Activated naive CD4-positive, alpha-beta T cell treated with anti-CD3 and anti-CD28 coated beads, Interleukin-2, amount 50 U/mL, for 72 hours (primary cell): ENCODE measurements around the gene SPOCD1. TPM values are rescaled to one million over a fixed set of nuclear protein-coding genes. Genes with fewer than 3 reads are reported as not detected.

Source experiments
- ATAC-seq, 2 donors: fragments of 150-1000 bp; cut with Tn5 transposase; 2 replicates each; pipeline ENCODE4 v1.10.0; 2021; ENCODE audit warnings: mild to moderate bottlenecking in 2 of 2, moderate library complexity in 2 of 2
- DNase-seq, 2 donors: peaks; one replicate each; pipeline ENCODE4 v3.0.0; 2021 to 2022; ENCODE audit warnings: low spot score in 2 of 2
- H3K27ac Mint-ChIP-seq, 2 donors: one replicate each; pipeline ENCODE4 v1.8.0; 2022; ENCODE audit warnings: mild to moderate bottlenecking in 2 of 2, mixed read lengths in 2 of 2
- H3K36me3 Mint-ChIP-seq, 2 donors: one replicate each; pipeline ENCODE4 v1.8.0; 2022; ENCODE audit warnings: mixed read lengths in 2 of 2
- H3K9me3 Mint-ChIP-seq, 2 donors: one replicate each; pipeline ENCODE4 v1.8.0; 2022; ENCODE audit warnings: mixed read lengths in 2 of 2
- total RNA-seq, 2 donors: library from RNA; stranded (reverse); gene quantifications; one replicate each; pipeline ENCODE4 v1.2.3, GENCODE V29; 2022

The SPOCD1 gene
- total RNA-seq, 2 donors from 2014 or later: 0.46 to 1.8 TPM

GRCh38 chr1:31786366-31787060 is 29.3 kb downstream of the SPOCD1 start:
- no peaks in the 10 kb centered on the region for H3K9me3 Mint-ChIP-seq
- peak in 1 of 2 donors; percentile 42 for DNase-seq
- no peak overlapping the region for H3K27ac Mint-ChIP-seq
- H3K36me3 Mint-ChIP-seq: no peaks in the 10 kb centered on the region
- no peak for ATAC-seq

DNA sequence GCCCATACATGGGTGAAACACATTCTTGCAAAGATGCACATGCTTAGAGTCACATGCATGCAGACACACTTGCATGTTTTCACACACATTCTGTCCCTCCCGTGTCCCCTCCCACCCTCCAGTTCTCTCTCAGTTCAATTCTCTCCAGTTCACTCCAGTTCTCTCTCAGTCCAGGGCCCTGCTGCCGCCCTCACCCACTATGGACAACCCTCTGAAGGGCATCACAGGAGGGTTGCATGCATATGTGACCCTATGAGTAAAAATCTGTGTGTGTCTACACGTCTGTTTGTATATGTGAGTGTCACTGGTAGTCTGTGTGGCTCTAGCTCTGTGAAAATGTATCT is 29.9 kb downstream of the SPOCD1 start:
- Mint-ChIP-seq H3K36me3 (no peaks in the 10 kb centered on the region), H3K9me3 (no peaks in the 10 kb centered on the region), H3K27ac (no peak overlapping the region)
- DNase-seq (peak in 1 of 2 donors; percentile 25), ATAC-seq (no peak)

DNA sequence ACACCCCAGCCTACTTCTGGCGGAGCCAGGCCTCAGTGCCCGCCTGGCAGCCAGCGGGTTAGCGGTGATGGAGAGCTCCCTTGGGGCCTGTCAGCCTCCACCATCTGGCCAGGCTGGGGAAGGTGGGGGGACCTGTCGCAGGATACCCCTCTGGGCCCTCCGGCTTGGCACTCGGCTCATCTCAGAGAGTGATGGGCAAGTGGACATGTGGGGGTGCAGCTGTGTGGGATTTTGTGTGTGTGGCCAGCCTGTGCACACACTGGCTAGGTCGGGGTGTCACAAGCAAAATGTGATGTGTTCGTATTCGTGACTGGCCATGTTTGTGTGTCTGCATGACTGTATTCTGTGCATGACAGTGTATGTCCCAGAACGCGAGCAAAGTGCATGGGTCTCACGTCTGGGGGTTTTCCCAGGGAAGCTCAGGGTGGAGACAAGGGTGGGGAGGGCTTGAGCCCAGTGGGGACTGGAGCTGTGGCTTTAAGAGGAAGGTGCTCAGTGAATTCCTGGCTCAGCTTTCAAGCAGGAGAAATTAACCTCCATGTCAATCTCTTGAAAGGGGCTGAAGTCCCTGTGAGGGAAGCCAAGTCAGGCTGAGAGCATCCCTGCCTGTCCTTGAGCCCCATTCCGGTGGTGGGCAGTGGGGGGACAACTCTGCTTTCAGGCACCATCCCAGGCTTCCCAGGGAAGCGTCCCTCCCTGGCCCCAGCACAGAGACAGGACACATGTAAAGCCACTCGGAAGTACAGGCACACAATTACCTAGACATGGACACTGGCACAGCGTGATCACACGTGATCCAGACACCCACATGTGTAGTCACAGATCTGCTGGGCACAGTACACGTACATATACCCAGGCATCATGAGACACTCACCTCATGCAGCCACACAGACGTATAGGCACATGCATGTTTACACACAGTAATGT is 30.5 kb downstream of the SPOCD1 start:
- Mint-ChIP-seq H3K9me3 (no peaks in the 10 kb centered on the region), H3K27ac (no peak overlapping the region), H3K36me3 (no peaks in the 10 kb centered on the region)
- peak in 1 of 2 donors; percentile 52 for DNase-seq
- ATAC-seq: no peak

DNA sequence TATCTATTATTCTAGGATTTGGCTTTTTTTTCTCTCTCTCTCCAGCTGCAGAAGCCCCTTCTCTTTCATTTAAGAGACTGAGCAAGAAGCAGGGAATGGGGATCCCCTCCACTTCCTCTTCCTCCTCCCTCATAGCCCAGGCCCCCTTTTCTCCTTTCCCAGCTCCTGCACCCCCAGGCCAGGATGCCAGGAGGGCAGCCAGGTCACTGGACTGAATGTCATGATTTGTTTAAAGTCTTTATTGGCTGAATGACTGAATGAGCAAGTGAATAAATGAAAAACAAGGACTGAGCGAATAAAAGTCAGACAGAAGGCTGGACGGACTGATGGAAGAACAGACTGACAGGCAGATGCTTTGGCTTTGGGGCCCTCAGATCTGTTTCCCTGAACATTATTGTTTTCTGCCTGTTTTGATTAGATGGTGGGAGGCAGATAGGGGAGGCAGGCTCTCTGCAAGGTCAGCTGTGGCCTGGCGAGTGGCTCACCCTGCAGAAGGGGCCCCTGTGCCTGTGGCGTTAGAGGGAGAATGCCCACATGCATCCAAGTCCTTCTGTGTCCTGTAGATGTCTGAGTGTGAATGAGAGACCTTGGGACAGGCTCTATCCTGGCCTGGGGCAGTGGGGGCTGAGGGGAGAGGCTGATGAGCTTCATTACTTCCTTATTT is 31.3 kb downstream of the SPOCD1 start:
- no peaks in the 10 kb centered on the region for H3K36me3 Mint-ChIP-seq
- no peak for ATAC-seq
- peak overlapping the region in 1 of 2 donors; percentile 19 for H3K27ac Mint-ChIP-seq
- H3K9me3 Mint-ChIP-seq: no peaks in the 10 kb centered on the region
- peak in 1 of 2 donors; percentile 18 for DNase-seq

- DNase-seq (peak in 1 of 2 donors; percentile 39), ATAC-seq (no peak)
- Mint-ChIP-seq H3K9me3 (no peaks in the 10 kb centered on the region), H3K27ac (no peak overlapping the region), H3K36me3 (no peaks in the 10 kb centered on the region)
Measured at GRCh38 chr1:31783846-31784245, 32.0 kb downstream of the SPOCD1 start.

DNA sequence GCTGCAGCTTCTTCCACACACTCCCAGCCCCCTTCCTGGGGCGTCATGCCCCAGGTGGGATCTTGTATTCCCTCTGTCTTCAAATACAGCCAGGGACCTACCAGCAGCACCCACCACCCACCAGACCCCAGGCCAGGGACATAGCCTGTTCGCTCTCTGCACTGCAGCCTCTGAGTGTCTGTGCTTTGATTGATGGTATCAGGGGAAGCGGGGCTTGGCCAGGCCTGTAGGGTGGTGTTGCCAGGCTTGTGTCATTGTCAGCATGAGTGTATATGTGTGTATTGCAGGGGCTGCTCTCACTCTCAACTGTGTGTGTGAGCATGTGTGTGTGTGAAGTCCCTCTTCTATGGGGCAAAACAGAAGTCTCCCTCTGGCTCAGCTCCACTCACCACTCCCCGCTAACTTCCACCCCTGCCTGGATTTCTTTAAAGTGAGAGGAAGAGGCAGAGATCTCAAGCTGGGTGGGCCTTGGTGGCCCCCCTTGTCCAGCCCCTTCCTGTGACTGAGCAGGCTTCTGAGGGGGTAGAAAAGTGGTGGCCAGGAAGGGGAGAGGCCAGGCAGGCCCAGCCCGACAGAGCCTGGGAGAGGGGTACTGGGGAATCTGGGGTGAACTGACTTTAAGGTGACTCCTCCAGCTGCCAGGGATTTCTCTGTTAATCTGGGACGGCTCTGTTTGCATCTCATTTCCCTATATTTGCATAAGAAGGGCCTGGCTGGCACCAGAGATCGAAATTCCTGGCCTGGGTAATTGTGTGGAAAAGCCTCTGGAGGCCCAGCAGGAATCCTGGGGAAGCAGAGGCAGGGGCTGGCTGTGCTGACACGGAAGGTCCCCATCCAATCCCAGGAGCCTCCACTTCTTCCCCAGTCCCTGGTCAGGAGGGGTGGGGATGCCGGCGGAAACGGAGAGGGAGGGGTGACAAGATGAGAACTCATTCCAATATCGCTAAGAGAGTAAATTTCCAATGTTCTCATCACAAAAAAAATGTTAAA is 33.1 kb downstream of the SPOCD1 start:
- peak in 1 of 2 donors; percentile 25 for DNase-seq
- Mint-ChIP-seq H3K36me3 (no peaks in the 10 kb centered on the region), H3K9me3 (no peaks in the 10 kb centered on the region), H3K27ac (no peak overlapping the region)
- no peak for ATAC-seq

DNA sequence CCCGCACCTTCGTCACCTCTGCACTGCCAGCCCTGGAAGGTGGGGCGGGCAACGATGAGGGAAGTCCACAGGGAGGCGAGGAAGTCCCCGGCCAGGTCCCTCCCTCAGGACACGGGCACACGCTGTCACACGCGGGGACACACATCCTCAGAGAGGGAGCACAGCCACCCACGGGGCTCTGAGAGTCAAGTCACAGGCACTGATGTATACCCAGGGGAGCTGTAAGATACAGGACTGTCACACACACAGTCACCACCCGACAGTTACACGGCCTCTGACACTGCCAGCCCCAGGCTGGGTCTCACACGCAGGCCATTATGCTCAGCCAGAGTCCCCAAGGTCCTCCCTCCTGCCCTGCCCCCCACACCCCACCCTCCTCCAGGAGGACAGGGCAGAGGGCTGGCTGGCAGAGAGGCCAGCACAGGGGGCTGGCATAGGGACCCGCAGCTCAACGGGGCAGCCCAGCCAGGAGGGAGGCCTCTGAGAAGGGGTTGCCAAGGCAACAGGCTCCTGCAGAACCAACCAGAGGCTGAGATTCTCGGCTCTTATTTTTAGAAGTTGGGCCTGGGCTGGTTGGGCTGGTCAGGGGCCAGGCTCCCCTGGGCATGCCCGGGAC is 34.0 kb downstream of the SPOCD1 start:
- Mint-ChIP-seq H3K27ac (peak overlapping the region in 1 of 2 donors; percentile 42), H3K9me3 (no peaks in the 10 kb centered on the region), H3K36me3 (no peaks in the 10 kb centered on the region)
- DNase-seq: no peak
- no peak for ATAC-seq

GRCh38 chr1:31781138-31781755 is 34.6 kb downstream of the SPOCD1 start:
- Mint-ChIP-seq H3K36me3 (no peaks in the 10 kb centered on the region), H3K27ac (peak overlapping the region in 1 of 2 donors; percentile 42), H3K9me3 (no peaks in the 10 kb centered on the region)
- ATAC-seq (peak in 1 of 2 donors; percentile 18), DNase-seq (no peak)

GRCh38 chr1:31780632-31781031 is 35.2 kb downstream of the SPOCD1 start:
- DNase-seq: no peak
- no peaks in the 10 kb centered on the region for H3K9me3 Mint-ChIP-seq
- H3K27ac Mint-ChIP-seq: peak overlapping the region in 1 of 2 donors; percentile 30
- no peak for ATAC-seq
- no peaks in the 10 kb centered on the region for H3K36me3 Mint-ChIP-seq

DNA sequence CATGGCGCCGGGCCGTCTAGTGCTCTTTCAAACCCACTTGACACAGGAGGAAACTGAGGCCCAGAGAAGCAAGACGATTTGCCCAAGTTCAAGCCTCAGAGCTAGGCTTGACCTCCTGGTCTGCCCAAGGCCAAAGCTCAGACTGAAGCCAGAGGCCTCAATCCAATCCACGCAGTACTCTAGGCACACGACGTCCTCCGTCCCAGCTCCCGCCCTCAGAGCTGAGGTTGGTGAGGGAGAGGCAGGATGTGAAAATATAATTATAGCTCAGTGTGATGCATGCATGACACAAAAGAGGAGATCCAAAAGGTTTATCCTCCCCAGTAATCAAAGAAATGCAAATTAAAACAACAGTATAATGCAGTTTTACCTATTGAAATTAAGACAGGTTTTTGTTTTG is 36.1 kb downstream of the SPOCD1 start:
- DNase-seq (no peak), ATAC-seq (no peak)
- Mint-ChIP-seq H3K36me3 (no peaks in the 10 kb centered on the region), H3K27ac (peak overlapping the region in 1 of 2 donors; percentile 30), H3K9me3 (no peaks in the 10 kb centered on the region)

- Mint-ChIP-seq H3K27ac (no peak overlapping the region), H3K9me3 (no peaks in the 10 kb centered on the region), H3K36me3 (no peaks in the 10 kb centered on the region)
- ATAC-seq (no peak), DNase-seq (no peak)
Measured at GRCh38 chr1:31778763-31779488, 36.9 kb downstream of the SPOCD1 start.

- ATAC-seq: no peak
- no peak for DNase-seq
- peaks cover 0 to 5% of the 10 kb centered on the region in 2 donors for H3K36me3 Mint-ChIP-seq
- H3K27ac Mint-ChIP-seq: no peak overlapping the region
- no peaks in the 10 kb centered on the region for H3K9me3 Mint-ChIP-seq
Measured at GRCh38 chr1:31776516-31776915, 39.3 kb downstream of the SPOCD1 start.

GRCh38 chr1:31776032-31776431 is 39.8 kb downstream of the SPOCD1 start:
- Mint-ChIP-seq H3K27ac (no peak overlapping the region), H3K9me3 (no peaks in the 10 kb centered on the region), H3K36me3 (peaks cover 0 to 5% of the 10 kb centered on the region in 2 donors)
- ATAC-seq: no peak
- DNase-seq: no peak

GRCh38 chr1:31775210-31775999 is 40.4 kb downstream of the SPOCD1 start:
- Mint-ChIP-seq H3K9me3 (no peaks in the 10 kb centered on the region), H3K27ac (no peak overlapping the region), H3K36me3 (peaks cover 0 to 5% of the 10 kb centered on the region in 2 donors)
- no peak for DNase-seq
- ATAC-seq: no peak
